ENCODE measurements around the gene ALX4. TPM values are rescaled to one million over a fixed set of nuclear protein-coding genes. Genes with fewer than 3 reads are reported as not detected.

The ALX4 gene
- total and polyA plus RNA-seq, 4 experiments from 2014 or later, result not detected

DNA sequence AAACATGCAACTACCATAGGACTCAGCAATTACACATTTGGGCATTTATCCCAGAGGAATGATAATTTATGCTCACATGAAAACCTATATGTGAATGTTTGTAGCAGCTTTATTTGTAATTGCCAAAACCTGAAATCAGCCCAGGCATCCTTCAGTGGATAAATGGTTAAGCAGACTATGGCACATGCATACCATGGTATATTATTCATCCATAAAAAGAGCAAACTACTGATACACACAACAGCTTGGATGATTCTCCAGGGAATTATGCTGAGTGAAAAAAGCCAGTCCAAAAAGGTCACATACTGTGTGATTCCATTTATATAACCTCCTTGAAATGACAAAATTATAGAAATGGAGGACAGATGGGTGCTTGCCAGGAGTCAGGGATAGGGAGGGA is 86.7 kb downstream of the ALX4 start:
- no peak overlapping the region for H3K4me3 Mint-ChIP-seq
- H3K27ac Mint-ChIP-seq, result no peak overlapping the region
- ChIA-PET POLR2A (ENCODE audit: partially characterized antibody) (no interaction called here), CTCF (ENCODE audit: partially characterized antibody) (interaction anchor here (0.7 kb wide), 1 partner anchor 1190 kb away, joined by 4 read pairs; no protein-coding TSS in a partner anchor)
- peaks cover 8 to 25% (median 14%) of the 10 kb centered on the region in 4 donors for H3K4me1 Mint-ChIP-seq
- peaks cover 0 to 1% (median 0%) of the 10 kb centered on the region in 8 donors for H3K9me3 Mint-ChIP-seq
- peaks cover 38 to 52% of the 10 kb centered on the region in 2 donors for H3K36me3 Mint-ChIP-seq
- H3K4me3 ChIP-seq (ENCODE audit: low read length in 2 of 2), result no peak overlapping the region
- H3K27ac ChIP-seq (ENCODE audit: low read depth, low read length), result no peak overlapping the region
- intact Hi-C loops (cut with micrococcal nuclease), result no loop called here
- no peaks in the 10 kb centered on the region for H3K27me3 Mint-ChIP-seq
- no peaks in the 10 kb centered on the region for H3K9me3 ChIP-seq (ENCODE audit: control insufficient read depth in 1 of 2, low read length in 2 of 2)
- H3K27me3 ChIP-seq (ENCODE audit: insufficient read depth, low read length), result no peaks in the 10 kb centered on the region
- H3K4me1 ChIP-seq (ENCODE audit: insufficient read depth, low read length), result peaks cover 9% of the 10 kb centered on the region
- DNase-seq, result no peak
- no peaks in the 10 kb centered on the region for H3K36me3 ChIP-seq (ENCODE audit: insufficient read depth, low read length)

DNA sequence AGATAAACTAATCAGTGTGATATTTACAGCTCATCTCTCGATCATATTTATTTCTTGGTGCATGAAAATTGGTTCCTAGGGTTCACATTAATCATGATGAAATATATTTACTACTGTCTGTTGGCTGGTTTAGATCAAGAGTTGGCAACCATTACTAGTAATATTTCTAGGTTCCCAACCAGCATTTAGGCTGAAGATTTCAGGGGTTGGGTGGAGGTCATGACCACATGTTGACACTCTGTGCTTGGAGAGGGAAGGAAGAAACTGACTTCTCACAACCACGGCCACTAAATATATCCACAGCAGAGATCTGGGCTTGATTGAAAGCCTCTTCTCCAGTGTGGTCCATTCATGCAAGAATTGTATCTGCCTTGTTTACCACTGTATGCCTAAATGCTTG is 87.9 kb downstream of the ALX4 start:
- DNase-seq, result no peak
- Mint-ChIP-seq H3K27me3 (no peaks in the 10 kb centered on the region), H3K27ac (peak overlapping the region in 1 of 7 donors; percentile 19), H3K4me1 (peaks cover 4 to 19% (median 9%) of the 10 kb centered on the region in 4 donors), H3K9me3 (peaks cover 0 to 1% (median 0%) of the 10 kb centered on the region in 8 donors), H3K36me3 (peaks cover 39 to 61% of the 10 kb centered on the region in 2 donors), H3K4me3 (no peak overlapping the region)
- ChIA-PET CTCF (ENCODE audit: partially characterized antibody) (interaction anchor here (0.9 kb wide), 1 partner anchor 15 kb away, joined by 3 read pairs; no protein-coding TSS in a partner anchor), POLR2A (ENCODE audit: partially characterized antibody) (no interaction called here)
- H3K36me3 ChIP-seq (ENCODE audit: insufficient read depth, low read length), result no peaks in the 10 kb centered on the region
- H3K4me3 ChIP-seq (ENCODE audit: low read length in 2 of 2), result no peak overlapping the region
- no peaks in the 10 kb centered on the region for H3K9me3 ChIP-seq (ENCODE audit: control insufficient read depth in 1 of 2, low read length in 2 of 2)
- H3K27me3 ChIP-seq (ENCODE audit: insufficient read depth, low read length), result no peaks in the 10 kb centered on the region
- intact Hi-C loops (cut with micrococcal nuclease), result no loop called here
- no peak overlapping the region for H3K27ac ChIP-seq (ENCODE audit: low read depth, low read length)
- peaks cover 9% of the 10 kb centered on the region for H3K4me1 ChIP-seq (ENCODE audit: insufficient read depth, low read length)

DNA sequence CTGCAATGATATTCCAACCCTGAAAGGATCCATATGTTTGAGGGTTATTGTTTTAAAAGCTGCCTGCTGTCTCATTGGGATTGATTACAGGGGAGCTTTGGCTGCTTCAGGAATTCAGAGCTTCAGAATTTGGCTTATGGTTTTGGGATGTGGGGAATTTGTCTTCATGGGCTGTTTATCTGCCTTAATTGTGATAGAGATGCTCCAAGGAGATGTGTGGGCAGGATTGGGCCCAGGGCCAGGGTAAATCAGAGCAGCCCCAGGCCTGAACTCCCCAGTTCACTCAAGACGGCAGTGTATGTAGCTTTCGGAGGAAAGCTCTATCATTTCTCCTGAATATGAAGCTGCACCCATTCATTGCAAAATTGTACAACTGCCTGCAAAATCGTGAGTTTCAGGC is 88.5 kb downstream of the ALX4 start:
- H3K4me1 Mint-ChIP-seq, result peaks cover 0 to 15% (median 5%) of the 10 kb centered on the region in 4 donors
- intact Hi-C loops (cut with micrococcal nuclease), result no loop called here
- CTCF ChIA-PET (ENCODE audit: partially characterized antibody), result interaction anchor here (0.9 kb wide), 1 partner anchor 14 kb away, joined by 3 read pairs; no protein-coding TSS in a partner anchor

DNA sequence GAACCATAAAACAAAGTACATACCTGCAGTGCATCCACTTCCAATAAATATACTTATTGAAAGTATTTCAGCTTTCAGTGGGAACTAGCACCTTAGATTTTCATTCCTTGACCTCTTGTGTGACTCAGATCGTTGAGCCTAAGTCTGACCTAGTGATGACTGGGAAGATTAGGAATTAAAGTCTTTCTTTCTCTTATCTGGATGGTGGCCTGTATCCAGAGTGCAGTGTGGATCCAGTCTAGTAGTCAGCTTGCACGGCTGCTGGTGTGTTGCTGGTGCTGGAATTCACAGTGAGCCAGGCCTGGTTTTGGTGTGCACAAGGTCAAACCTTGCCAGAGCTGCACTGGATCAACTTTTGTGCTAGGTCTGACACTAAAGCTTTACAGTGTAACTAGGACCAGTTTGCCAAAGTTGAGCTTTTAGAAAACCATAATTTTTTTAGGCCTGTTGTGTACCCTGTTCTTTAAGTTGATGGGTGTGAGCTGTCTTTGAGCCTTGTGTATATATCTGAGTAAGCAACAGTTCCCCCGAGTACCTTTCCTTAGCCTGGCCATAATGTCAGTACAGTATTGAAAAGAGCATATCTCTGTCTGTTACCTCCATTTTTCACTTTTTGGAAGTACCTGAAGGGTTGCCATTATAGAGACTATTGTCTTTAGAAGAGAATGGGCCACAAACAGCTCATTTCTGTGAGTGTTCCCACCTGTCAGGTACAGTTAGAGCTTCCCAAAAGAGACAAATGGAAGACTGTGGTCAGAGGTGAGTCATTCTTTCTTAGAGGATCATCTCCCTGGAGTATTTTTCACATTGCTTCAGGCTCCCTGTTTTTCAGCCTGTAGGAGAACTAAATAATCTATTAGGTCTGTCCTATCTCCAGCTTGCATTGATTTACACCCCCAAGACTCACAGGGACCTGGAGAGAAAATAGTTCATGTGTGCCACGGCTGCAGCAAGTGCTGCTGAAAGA is 89.8 kb downstream of the ALX4 start:
- Mint-ChIP-seq H3K36me3 (peaks cover 43 to 62% of the 10 kb centered on the region in 2 donors), H3K27me3 (no peaks in the 10 kb centered on the region), H3K9me3 (peaks cover 0 to 1% (median 0%) of the 10 kb centered on the region in 8 donors), H3K4me1 (peaks cover 0 to 5% (median 3%) of the 10 kb centered on the region in 4 donors), H3K27ac (no peak overlapping the region), H3K4me3 (no peak overlapping the region)
- Histone ChIP-seq H3K27ac (ENCODE audit: low read depth, low read length) (no peak overlapping the region), H3K4me3 (ENCODE audit: low read length in 2 of 2) (no peak overlapping the region), H3K27me3 (ENCODE audit: insufficient read depth, low read length) (no peaks in the 10 kb centered on the region), H3K36me3 (ENCODE audit: insufficient read depth, low read length) (no peaks in the 10 kb centered on the region), H3K9me3 (ENCODE audit: control insufficient read depth in 1 of 2, low read length in 2 of 2) (no peaks in the 10 kb centered on the region), H3K4me1 (ENCODE audit: insufficient read depth, low read length) (no peaks in the 10 kb centered on the region)
- ChIA-PET CTCF (ENCODE audit: partially characterized antibody) (no interaction called here), POLR2A (ENCODE audit: partially characterized antibody) (no interaction called here)
- intact Hi-C loops (cut with micrococcal nuclease), result no loop called here
- DNase-seq, result no peak

More for the DNA sequence above, 88.5 kb downstream of the ALX4 start:
- Mint-ChIP-seq H3K9me3 (peaks cover 0 to 1% (median 0%) of the 10 kb centered on the region in 8 donors), H3K27me3 (no peaks in the 10 kb centered on the region), H3K36me3 (peaks cover 40 to 66% of the 10 kb centered on the region in 2 donors), H3K27ac (no peak overlapping the region), H3K4me3 (no peak overlapping the region)
- Histone ChIP-seq H3K4me3 (ENCODE audit: low read length in 2 of 2) (no peak overlapping the region), H3K27ac (ENCODE audit: low read depth, low read length) (no peak overlapping the region), H3K36me3 (ENCODE audit: insufficient read depth, low read length) (no peaks in the 10 kb centered on the region), H3K27me3 (ENCODE audit: insufficient read depth, low read length) (no peaks in the 10 kb centered on the region), H3K9me3 (ENCODE audit: control insufficient read depth in 1 of 2, low read length in 2 of 2) (no peaks in the 10 kb centered on the region), H3K4me1 (ENCODE audit: insufficient read depth, low read length) (peaks cover 4% of the 10 kb centered on the region)
- DNase-seq, result no peak
- POLR2A ChIA-PET (ENCODE audit: partially characterized antibody), result no interaction called here

DNA sequence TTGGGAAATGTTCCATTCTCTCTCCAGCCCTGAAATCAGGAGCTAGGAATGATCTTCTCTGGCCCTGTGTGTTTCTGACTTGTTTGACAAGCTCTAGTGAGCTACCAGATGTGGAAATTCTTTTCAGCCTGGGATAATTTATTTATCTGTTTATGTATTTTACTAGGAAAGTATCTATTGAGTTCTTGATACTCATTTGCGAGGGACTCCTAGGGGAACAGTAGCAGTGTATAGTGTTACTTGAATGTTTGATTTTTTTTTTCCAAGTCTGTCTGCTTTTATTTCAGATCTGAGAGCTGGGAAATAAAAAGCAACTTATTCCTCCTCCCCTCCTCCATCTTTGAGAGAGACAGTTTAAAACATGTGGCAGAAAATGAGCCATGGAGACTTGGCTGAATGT is 92.5 kb downstream of the ALX4 start:
- intact Hi-C loops (cut with micrococcal nuclease), result no loop called here

DNA sequence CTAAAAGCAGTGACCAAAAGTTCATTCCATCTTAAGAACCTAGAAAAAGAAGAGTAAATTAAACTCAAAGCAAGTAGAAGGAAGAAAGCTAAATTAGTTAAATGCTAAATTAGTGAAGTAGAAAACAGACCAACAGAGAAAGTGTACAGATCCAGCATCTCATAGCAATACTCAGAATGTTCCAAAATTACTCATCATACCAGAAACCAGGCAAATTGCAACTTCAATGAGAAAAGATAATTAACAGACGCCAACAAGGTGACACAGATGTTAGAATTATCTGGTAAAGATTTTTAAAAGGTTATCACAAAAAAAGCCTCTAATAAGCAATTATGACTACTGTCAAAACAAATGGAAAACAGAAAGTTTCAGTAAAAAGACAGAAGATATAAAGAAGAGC is 96.8 kb downstream of the ALX4 start:
- intact Hi-C loops (cut with micrococcal nuclease), result no loop called here
- ChIA-PET POLR2A (ENCODE audit: partially characterized antibody) (no interaction called here), CTCF (ENCODE audit: partially characterized antibody) (interaction anchor here (1.1 kb wide), 1 partner anchor 30 kb away, joined by 3 read pairs; no protein-coding TSS in a partner anchor)

More for the DNA sequence above, 92.5 kb downstream of the ALX4 start:
- DNase-seq, result no peak
- peaks cover 0 to 3% (median 0%) of the 10 kb centered on the region in 8 donors for H3K9me3 Mint-ChIP-seq
- H3K27me3 Mint-ChIP-seq, result no peaks in the 10 kb centered on the region
- no peak overlapping the region for H3K27ac ChIP-seq (ENCODE audit: low read depth, low read length)
- no peaks in the 10 kb centered on the region for H3K9me3 ChIP-seq (ENCODE audit: control insufficient read depth in 1 of 2, low read length in 2 of 2)
- ChIA-PET POLR2A (ENCODE audit: partially characterized antibody) (no interaction called here), CTCF (ENCODE audit: partially characterized antibody) (interaction anchor here (1.1 kb wide), 1 partner anchor 17 kb away, joined by 3 read pairs; no protein-coding TSS in a partner anchor)
- H3K36me3 ChIP-seq (ENCODE audit: insufficient read depth, low read length), result no peaks in the 10 kb centered on the region
- no peaks in the 10 kb centered on the region for H3K4me1 Mint-ChIP-seq
- no peak overlapping the region for H3K4me3 ChIP-seq (ENCODE audit: low read length in 2 of 2)
- H3K27me3 ChIP-seq (ENCODE audit: insufficient read depth, low read length), result no peaks in the 10 kb centered on the region
- peaks cover 44 to 62% of the 10 kb centered on the region in 2 donors for H3K36me3 Mint-ChIP-seq
- no peak overlapping the region for H3K27ac Mint-ChIP-seq
- no peak overlapping the region for H3K4me3 Mint-ChIP-seq
- no peaks in the 10 kb centered on the region for H3K4me1 ChIP-seq (ENCODE audit: insufficient read depth, low read length)

DNA sequence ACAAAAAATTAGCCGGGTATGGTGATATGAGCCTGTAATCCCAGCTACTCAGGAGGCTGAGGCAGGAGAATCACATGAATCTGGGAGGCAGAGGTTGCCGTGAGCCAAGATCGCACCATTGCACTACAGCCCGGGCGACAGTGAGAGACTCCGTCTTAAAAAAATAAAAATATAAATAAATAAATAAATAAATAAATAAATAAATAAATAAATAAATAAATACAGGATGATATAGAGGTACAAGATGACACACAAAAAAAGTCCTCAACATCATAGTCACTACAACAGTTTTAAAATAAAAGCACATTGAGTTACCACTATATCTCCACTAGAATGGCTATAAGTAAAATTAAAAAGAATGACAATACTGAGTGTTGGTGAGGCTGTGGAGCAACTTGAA is 97.8 kb downstream of the ALX4 start:
- Mint-ChIP-seq H3K27me3 (no peaks in the 10 kb centered on the region), H3K4me3 (no peak overlapping the region), H3K4me1 (no peaks in the 10 kb centered on the region), H3K36me3 (peaks cover 57 to 69% of the 10 kb centered on the region in 2 donors), H3K27ac (no peak overlapping the region), H3K9me3 (peaks cover 5 to 12% (median 9%) of the 10 kb centered on the region in 8 donors)
- H3K36me3 ChIP-seq (ENCODE audit: insufficient read depth, low read length), result peaks cover 2% of the 10 kb centered on the region
- DNase-seq, result no peak
- intact Hi-C loops (cut with micrococcal nuclease), result no loop called here
- no peaks in the 10 kb centered on the region for H3K4me1 ChIP-seq (ENCODE audit: insufficient read depth, low read length)
- H3K4me3 ChIP-seq (ENCODE audit: low read length in 2 of 2), result no peak overlapping the region
- CTCF ChIA-PET (ENCODE audit: partially characterized antibody), result no interaction called here
- H3K27ac ChIP-seq (ENCODE audit: low read depth, low read length), result no peak overlapping the region
- H3K9me3 ChIP-seq (ENCODE audit: control insufficient read depth in 1 of 2, low read length in 2 of 2), result no peaks in the 10 kb centered on the region
- POLR2A ChIA-PET (ENCODE audit: partially characterized antibody), result no interaction called here
- no peaks in the 10 kb centered on the region for H3K27me3 ChIP-seq (ENCODE audit: insufficient read depth, low read length)

More for the DNA sequence above, 96.8 kb downstream of the ALX4 start:
- H3K9me3 Mint-ChIP-seq, result peaks cover 5 to 12% (median 9%) of the 10 kb centered on the region in 8 donors
- H3K36me3 Mint-ChIP-seq, result peaks cover 55 to 68% of the 10 kb centered on the region in 2 donors
- no peak overlapping the region for H3K4me3 ChIP-seq (ENCODE audit: low read length in 2 of 2)
- no peak for DNase-seq
- no peak overlapping the region for H3K27ac Mint-ChIP-seq
- no peaks in the 10 kb centered on the region for H3K27me3 Mint-ChIP-seq
- no peaks in the 10 kb centered on the region for H3K4me1 ChIP-seq (ENCODE audit: insufficient read depth, low read length)
- H3K27me3 ChIP-seq (ENCODE audit: insufficient read depth, low read length), result no peaks in the 10 kb centered on the region
- no peaks in the 10 kb centered on the region for H3K36me3 ChIP-seq (ENCODE audit: insufficient read depth, low read length)
- H3K4me1 Mint-ChIP-seq, result no peaks in the 10 kb centered on the region
- no peaks in the 10 kb centered on the region for H3K9me3 ChIP-seq (ENCODE audit: control insufficient read depth in 1 of 2, low read length in 2 of 2)
- no peak overlapping the region for H3K27ac ChIP-seq (ENCODE audit: low read depth, low read length)
- H3K4me3 Mint-ChIP-seq, result no peak overlapping the region

Data from CD4-positive, alpha-beta memory T cell (primary cell).